GM18909 (cell line): ENCODE measurements around the gene IZUMO2.

Source experiments
- ATAC-seq: cut with Tn5 transposase; IDR thresholded peaks from one replicate; pipeline ENCODE4 v1.9.1; 2021; ENCODE audit warnings: mild to moderate bottlenecking; ENCODE audit not compliant: unreplicated experiment, poor library complexity

The IZUMO2 gene

GRCh38 chr19:50162988-50163387 lies at the start of gene IZUMO2:
TSS of gene IZUMO2 (minus strand) at chr19:50163281. CDS start at chr19:50163194, 87 bp downstream.
- no peak for ATAC-seq

GRCh38 chr19:50210425-50210824 lies 47.3 kb upstream of the IZUMO2 start:
- ATAC-seq = no peak

GRCh38 chr19:50209131-50209530 lies 46.0 kb upstream of the IZUMO2 start:
- ATAC-seq = no peak

GRCh38 chr19:50207730-50208129 lies 44.6 kb upstream of the IZUMO2 start:
- no peak for ATAC-seq

GRCh38 chr19:50206191-50206590 lies 43.1 kb upstream of the IZUMO2 start:
- no peak for ATAC-seq

- no peak for ATAC-seq
Observed at GRCh38 chr19:50205681-50206138, 42.6 kb upstream of the IZUMO2 start.

- no peak for ATAC-seq
Observed at GRCh38 chr19:50204811-50205675, 42.0 kb upstream of the IZUMO2 start.

- no peak for ATAC-seq
Observed at GRCh38 chr19:50204081-50204428, 41.0 kb upstream of the IZUMO2 start.

- ATAC-seq = no peak
Observed at GRCh38 chr19:50203281-50204080, 40.4 kb upstream of the IZUMO2 start, which contains the start of gene MYH14. TSS of gene MYH14 (plus strand) at chr19:50203622. CDS start at chr19:50210366, 6,744 bp downstream.

- no peak for ATAC-seq
Observed at GRCh38 chr19:50202962-50203280, 39.8 kb upstream of the IZUMO2 start.

- no peak for ATAC-seq
Observed at GRCh38 chr19:50202386-50202785, 39.3 kb upstream of the IZUMO2 start.

- no peak for ATAC-seq
Observed at GRCh38 chr19:50199259-50199555, 36.1 kb upstream of the IZUMO2 start.

GRCh38 chr19:50198431-50199258 lies 35.6 kb upstream of the IZUMO2 start:
- ATAC-seq = no peak

- ATAC-seq = no peak
Observed at GRCh38 chr19:50197348-50197747, 34.3 kb upstream of the IZUMO2 start.

- no peak for ATAC-seq
Observed at GRCh38 chr19:50196322-50196932, 33.3 kb upstream of the IZUMO2 start.

GRCh38 chr19:50195224-50195623 lies 32.1 kb upstream of the IZUMO2 start:
- ATAC-seq = no peak

- ATAC-seq = no peak
Observed at GRCh38 chr19:50192463-50193211, 29.6 kb upstream of the IZUMO2 start.

GRCh38 chr19:50191216-50191615 lies 28.1 kb upstream of the IZUMO2 start:
- no peak for ATAC-seq

- ATAC-seq = no peak
Observed at GRCh38 chr19:50190439-50190891, 27.4 kb upstream of the IZUMO2 start.

GRCh38 chr19:50189331-50189730 lies 26.2 kb upstream of the IZUMO2 start:
- no peak for ATAC-seq
